Activated CD4-positive, alpha-beta T cell treated with anti-CD3 and anti-CD28 coated beads, Interleukin-10, Interleukin-2, amounts not matched to agents 100 ng/mL and 50 ng/mL, durations not matched to agents 16 hours and 8 hours (primary cell): Measurements from ENCODE around the gene ELK1.
"Not testable (repeated sequence)": the region's sequence is repeated elsewhere in the genome, so short reads cannot be mapped to it uniquely, and the experiment has no call there.

ENCODE experiments used
- DNase-seq: peaks from one replicate; pipeline ENCODE4 v3.0.0-alpha.2; 2020

ELK1 gene

DNA sequence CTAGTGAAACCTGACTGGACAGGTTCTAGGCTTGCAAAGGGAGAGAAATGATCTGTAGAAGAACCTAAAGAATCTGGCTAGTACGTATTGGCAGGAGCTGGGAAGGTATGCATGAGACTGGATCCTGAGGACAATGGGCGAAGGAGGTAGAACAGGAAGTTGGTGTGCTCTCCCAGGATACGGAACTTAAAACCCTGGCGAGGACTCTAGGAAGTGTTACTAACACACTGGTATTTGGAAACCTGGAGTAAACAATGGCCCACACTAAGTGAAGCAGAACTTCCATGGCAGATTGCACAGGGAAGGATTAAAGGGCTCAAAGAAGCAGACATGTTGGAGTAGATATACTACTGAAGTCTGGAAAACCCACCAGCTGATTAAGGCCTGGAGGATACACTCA is 39.9 kb downstream of the ELK1 start:
- no peak for DNase-seq

DNA sequence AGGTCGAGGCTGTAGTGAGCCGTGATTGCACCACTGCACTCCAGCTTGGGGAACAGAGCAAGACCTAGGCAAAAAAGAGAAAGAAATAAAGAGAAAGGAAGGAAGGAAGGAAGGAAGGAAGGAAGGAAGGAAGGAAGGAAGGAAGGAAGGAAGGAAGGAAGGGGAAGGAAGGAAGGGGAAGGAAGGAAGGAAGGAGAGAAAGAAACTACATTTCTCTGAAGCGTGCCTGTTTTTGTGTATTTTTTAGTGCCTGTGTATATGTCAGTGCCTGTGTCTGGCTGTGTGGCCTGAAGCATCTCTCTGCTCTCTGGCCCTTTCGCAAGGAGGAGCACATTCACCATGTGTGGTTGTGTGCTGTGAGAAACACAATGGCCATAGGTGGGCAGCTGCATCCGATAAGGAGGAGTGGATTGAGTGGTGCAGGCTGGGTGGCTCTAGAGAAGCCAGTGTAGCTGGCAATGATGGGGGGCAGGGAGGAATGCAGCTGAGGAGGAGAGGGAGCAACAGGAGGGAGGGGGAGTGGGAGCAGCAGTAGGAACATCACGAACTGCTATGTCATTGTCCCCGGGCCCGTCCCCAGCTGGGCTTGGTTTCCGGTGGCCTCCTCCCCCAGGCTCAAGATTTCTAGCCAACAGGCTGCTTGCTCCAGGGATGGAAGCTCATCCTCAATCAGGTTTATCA is 42.1 kb downstream of the ELK1 start:
- DNase-seq = no peak

DNA sequence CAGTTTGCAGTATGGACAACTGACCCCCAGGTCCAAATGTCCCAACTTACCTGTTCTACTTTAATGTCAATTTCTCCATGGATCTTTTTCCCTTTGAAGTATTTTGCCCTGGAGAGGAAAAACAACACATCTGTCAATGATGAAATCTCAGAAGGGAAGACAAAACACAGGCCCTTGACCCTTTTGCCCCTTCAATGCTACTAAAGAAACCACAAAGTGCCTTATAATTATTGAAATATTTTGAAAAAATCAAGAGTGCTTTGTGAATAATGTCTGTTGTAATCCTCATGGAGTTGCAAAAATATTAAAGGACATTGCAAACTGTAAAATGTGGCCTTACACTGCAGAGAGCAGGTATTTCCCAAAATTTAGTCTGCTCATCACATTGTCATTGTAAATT is 43.3 kb downstream of the ELK1 start:
- no peak for DNase-seq

DNA sequence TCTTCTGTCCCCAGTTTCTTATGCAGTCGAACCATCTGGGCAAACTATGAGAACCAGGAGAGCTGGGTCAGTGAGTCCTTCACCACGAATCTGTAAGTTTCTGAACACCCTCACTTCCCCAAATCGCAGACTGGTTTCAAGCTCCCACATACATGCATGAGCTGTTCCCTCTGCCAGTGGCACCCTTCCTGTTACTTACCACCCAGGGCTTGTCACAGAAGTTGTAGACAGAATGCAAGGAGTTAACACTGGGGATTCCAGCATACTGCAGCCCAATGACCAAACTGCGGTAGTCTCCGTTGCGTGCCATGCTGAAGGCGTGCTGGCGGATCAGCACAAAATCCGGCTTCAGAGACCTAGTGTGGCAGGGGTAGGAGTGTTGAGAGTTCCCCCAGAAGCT is 45.3 kb downstream of the ELK1 start:
- no peak for DNase-seq

DNA sequence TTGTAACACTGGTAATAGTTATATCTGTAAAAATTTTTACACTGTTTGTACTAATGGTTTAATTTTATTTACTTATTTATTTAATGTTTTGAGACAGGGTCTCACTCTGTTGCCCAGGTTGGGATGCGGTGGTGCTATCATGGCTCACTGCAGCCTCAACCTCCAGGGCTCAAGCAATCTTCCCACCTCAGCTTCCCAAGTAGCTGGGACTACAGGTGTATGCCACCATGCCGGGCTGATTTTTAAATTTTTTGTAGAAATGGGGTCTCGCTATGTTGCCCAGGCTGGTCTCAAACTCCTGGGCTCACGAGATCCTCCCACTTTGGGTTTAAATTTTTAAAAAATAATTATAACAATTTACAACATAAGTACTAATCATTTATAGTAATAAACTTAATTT is 47.2 kb downstream of the ELK1 start:
- not testable (repeated sequence) for DNase-seq

DNA sequence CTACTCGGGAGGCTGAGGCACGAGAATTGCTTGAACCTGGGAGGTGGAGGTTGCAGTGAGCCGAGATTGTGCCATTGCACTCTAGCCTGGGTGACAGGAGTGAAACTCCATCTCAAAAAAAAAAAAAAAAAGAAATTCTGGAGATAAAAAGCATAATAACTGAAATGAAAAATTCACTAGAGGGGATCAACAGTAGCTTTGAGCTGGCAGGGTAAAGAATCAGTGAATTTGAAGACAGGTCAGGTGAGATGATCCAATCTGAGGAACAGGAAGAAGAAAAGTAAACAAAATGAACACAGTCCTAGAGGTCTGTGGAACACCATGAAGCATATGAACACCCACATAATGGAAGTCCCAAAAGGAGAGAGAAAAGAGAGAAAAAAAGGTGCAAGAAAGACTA is 53.1 kb downstream of the ELK1 start:
- no peak for DNase-seq

DNA sequence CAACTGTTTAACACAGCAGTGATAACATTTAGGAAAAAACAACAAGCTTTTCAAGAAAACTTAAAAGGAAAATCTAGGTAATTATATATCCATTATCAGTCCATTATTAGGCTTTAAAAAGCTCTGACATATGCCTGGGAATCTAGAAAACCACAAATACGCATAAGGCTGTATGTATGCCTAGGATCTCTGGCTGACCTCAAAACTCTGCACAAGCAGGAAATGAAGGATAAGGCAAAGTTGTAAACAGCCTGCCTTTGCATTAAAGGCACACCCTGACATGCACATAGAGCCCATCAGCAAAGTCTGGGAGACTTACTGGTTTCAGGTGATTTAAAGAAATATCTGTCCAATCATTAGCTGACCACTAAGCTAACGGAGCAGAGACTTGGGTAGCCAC is 54.1 kb downstream of the ELK1 start:
- no peak for DNase-seq

DNA sequence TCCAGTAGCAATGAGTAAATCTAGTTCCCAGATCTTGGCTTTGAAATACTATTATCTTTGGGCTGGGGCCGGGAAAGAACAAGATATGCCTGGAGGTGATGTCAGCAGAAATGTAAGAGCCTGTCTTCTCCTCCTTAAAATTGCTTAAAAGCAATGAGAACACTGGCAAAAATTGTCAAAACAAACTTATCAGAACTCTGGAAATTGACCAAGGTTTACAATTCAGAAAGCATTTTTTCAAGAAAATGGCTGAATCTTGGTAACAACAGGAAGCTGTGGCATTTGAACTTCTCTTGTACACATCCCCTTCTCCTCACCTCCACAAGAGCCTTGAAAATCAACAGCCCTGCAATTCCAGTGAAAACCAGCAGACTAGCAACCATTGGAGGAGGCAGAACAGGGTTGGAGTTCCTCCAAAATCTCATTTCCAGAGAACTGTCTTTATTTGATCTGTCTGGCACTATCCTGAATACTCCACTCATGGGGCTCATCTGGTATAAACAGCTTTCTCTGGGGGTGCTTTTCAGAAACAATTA is 54.6 kb downstream of the ELK1 start:
- no peak for DNase-seq

DNA sequence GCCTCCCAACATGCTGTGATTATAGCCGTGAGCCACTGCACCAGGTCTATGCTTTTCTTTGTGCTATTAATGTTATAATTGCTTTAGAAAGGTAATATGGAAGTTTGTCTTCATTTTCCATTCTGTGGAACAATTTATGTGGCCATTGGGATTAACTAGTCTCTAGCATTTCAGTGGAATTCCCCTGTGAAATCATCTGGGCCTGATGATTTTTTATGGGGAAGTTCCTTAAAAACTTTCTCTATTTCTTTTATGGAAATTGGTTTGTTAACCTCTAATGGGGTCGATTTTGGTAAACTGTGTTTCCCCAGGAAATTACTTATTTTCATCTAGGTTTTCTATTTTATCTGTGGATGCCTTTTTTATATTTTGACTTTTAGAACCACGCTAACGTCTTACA is 56.8 kb downstream of the ELK1 start:
- no peak for DNase-seq

DNA sequence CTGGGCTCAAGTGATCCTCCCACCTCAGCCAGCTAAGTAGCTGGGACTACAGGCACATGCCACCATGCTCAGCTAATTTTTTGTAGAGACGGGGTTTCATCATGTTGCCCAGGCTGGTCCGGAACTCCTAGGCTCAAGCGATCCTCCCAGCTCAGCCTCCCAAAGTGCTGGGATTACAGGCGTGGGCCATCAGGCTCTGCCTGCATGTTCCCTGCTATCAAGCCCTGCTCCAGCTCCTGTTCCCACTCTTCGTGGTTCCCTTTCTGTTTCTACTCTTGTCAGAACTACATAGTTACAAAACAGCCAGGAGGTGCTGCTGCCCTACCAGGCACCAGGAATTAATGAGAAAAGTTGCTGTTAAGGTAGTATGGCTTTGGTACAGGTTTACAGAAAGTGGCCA is 59.4 kb downstream of the ELK1 start:
- no peak for DNase-seq

DNA sequence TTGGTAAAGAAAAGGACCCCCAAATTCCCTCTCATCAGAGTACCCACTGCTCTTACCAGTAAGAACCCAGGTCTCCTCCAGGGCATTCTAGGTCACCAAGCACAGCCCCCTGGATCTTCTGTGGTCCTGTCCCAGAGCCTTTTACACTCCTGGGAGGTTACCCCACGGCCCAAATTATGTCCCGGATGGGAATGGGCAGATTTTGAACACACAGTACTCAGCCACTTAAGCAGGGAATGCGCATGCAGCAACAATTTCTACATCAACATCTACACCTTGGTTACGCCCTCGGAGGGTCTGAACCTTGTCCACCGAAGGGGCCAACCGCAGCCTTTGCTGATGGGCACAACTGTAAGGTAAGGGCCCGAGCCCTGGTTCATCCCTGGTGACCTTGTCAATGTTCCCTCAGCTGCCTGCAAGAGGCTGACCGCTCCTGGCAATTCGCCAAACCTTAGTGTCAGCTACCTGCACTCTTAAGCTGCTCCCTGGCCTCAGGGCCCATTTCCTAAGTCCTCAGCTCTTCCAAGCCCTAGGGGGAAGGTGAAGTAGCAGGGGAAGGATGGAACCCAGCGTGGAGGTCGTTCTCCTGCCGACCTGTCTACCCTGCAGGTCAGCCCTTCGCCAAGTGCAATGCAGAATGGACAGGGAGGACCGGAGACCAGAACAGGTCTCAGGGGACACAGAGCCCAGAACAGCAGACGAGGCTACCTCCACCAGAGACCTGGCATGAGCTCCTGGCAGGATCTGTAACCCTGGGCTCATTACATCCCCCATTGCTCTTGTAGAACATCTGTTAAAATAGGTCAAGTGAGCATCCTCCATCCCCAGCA is 62.2 kb downstream of the ELK1 start:
- no peak for DNase-seq

DNA sequence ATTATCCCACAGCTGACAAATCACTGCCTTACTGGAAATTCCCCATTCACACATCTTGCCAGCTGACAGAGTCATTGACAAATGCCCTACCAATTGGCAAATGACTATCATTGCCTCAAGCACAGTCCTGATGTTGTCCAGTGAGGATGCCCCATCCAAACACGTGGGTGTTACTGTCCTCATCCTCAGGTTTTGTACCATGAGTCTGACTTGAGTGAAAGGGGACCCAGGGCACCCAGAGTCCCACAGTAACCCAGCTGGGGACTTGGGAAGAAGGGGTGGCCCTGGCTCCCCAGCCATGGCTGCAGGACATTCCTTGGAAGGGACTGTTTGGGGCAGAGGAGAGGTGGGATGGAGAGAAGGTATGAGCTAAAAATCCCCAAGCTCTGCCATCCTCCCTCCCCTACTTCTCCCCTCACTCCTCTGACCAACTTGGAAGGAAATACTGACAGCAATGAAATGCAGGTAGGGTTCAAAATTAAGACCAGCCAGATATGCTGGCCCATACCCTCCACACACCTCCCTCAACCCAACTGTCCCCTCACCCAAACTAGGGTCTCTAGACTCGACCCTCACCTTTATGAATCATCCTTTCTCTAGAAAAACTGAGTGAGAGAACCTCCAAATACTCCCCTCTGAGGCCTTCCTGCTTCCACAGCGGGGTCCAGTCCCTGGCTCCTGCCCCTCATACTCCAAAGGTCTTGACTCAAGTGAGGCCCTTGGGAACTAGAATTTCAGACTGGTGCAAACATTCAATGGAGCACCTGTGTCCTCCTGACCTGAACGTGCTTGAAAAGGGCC is 63.1 kb downstream of the ELK1 start:
- DNase-seq = no peak

DNA sequence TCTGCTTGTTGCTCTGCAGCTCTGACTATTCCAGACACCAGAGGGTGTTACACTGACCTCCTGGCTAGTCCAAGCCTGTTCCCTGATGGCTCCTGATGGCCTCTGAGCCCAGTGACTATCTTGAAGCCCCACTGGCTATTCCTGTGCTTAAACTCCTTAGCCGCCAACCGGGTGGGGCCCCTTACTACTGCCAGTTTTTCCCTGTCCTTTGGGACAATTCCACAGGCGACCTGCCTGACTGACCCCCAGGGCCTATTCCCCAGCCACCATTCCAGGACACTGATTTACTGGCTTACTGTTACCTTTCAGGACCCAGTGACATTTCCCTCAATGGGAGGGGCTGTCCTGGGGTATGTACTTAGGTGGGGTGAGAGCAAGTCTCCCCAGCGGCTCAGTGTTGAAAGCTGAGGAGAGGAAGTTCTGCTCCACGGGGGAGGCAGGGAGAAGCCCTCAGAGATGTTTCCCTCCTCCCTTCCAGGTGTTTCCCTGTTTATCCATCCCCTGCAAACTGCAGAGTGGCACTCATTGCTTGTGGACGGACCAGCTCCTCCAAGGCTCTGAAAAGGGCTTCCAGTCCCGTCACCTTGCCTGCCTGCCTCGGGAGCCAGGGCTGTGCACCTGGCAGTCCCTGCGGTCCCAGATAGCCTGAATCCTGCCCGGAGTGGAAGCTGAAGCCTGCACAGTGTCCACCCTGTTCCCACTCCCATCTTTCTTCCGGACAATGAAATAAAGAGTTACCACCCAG is 64.1 kb downstream of the ELK1 start:
- DNase-seq = no peak
